GM10248 (cell line): ENCODE data around the gene PIGK.

Experiments used
- CTCF ChIA-PET: fragments of 300-600 bp; sonication (Branson Sonifier 250); formaldehyde crosslinking; extraction: SDS; loops from one replicate; lab custom pipeline; 2021; ENCODE audit warnings: antibody characterized with exemption; lab: Yijun Ruan, JAX
- POLR2A ChIA-PET: fragments of 350-650 bp; sonication (Branson Sonifier 250); formaldehyde crosslinking; extraction: SDS; loops from one replicate; lab custom pipeline; 2020; ENCODE audit warnings: antibody characterized with exemption; lab: Yijun Ruan, JAX
- DNase-seq: peaks from one replicate; pipeline ENCODE4 v3.0.0; 2012; ENCODE audit errors: extremely low spot score
- TF ChIP-seq, protein P1 (sequence below): IDR thresholded peaks from 2 replicates; pipeline ENCODE4 v1.5.1; 2012; ENCODE audit warnings: mild to moderate bottlenecking, low read depth; ENCODE audit errors: extremely low read depth, missing control alignments, control extremely low read depth

The PIGK gene

GRCh38 chr1:77245830-77246229, 26.6 kb upstream of the PIGK start:
- CTCF ChIA-PET = no interaction called here
- POLR2A ChIA-PET = no interaction called here
- no peak for DNase-seq
- TF ChIP-seq, protein P1, sequence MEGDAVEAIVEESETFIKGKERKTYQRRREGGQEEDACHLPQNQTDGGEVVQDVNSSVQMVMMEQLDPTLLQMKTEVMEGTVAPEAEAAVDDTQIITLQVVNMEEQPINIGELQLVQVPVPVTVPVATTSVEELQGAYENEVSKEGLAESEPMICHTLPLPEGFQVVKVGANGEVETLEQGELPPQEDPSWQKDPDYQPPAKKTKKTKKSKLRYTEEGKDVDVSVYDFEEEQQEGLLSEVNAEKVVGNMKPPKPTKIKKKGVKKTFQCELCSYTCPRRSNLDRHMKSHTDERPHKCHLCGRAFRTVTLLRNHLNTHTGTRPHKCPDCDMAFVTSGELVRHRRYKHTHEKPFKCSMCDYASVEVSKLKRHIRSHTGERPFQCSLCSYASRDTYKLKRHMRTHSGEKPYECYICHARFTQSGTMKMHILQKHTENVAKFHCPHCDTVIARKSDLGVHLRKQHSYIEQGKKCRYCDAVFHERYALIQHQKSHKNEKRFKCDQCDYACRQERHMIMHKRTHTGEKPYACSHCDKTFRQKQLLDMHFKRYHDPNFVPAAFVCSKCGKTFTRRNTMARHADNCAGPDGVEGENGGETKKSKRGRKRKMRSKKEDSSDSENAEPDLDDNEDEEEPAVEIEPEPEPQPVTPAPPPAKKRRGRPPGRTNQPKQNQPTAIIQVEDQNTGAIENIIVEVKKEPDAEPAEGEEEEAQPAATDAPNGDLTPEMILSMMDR = no peak

GRCh38 chr1:77239311-77239710, 20.1 kb upstream of the PIGK start:
- ChIA-PET POLR2A (no interaction called here), CTCF (interaction anchor here (1.3 to 1.9 kb wide), 2 partner anchors 10 to 12 kb away, joined by 4 to 6 read pairs; no protein-coding TSS in a partner anchor)
- TF ChIP-seq, protein P1 = no peak
- no peak for DNase-seq

DNA sequence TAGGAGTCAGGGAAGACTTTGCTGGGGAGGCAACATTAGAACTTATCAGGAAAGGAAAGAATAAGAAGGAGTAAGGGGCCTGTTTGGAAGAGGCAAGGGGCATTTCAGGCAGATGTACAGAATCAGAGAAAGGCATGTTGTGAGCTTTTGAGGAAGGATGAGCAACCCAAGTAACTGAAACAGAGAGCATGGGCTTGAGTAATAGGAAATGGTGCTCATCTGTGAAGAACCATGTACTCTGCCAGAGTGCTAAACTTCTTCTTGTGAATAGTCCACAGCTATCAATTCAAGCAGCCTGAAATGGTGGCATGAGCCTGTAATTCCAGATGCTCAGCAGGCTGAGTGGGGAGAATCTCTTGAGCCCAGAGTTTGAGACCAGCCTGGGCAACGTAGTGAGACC, 19.2 kb upstream of the PIGK start:
- ChIA-PET CTCF (interaction anchor here (1.3 to 1.9 kb wide), 2 partner anchors 9 to 11 kb away, joined by 4 to 6 read pairs; no protein-coding TSS in a partner anchor), POLR2A (no interaction called here)
- DNase-seq = no peak
- TF ChIP-seq, protein P1 = no peak

DNA sequence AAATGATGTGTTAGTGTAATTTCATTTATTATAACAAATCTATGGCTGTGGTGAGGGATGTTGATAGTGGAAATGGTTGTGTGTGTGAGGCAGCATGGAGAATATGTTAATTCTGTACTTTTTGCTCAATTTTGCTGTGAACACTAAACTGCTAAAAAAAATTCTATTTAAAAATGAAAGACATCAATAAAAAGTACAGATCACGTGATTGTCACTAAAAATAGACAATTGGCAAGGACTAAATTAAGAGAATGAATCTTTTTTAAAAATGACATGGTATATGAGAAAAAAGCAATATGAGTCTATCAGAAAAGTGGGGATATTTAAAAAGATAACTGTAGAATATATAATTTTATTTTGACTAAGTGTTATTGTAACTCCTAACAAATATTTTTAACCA, 15.7 kb upstream of the PIGK start:
- ChIA-PET CTCF (no interaction called here), POLR2A (no interaction called here)
- DNase-seq = no peak
- TF ChIP-seq, protein P1 = no peak

DNA sequence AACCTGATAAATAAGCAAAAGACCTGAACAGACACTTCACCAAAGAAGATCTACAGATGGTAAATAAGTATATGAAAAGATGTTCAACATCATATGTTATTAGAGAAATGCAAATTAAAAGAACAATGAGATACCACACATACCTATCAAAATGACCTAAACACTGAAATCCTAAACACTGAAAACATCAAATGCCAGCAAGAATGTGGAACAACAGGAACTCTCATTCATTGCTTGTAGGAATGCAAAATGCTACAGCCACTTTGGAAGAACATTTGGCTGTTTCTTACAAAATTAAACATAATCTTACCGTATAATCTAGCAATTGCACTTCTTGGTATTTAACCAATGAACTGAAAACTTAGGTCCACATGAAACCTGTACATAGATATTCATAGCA, 14.9 kb upstream of the PIGK start:
- DNase-seq = no peak
- TF ChIP-seq, protein P1 = no peak
- POLR2A ChIA-PET = no interaction called here
- CTCF ChIA-PET = no interaction called here

DNA sequence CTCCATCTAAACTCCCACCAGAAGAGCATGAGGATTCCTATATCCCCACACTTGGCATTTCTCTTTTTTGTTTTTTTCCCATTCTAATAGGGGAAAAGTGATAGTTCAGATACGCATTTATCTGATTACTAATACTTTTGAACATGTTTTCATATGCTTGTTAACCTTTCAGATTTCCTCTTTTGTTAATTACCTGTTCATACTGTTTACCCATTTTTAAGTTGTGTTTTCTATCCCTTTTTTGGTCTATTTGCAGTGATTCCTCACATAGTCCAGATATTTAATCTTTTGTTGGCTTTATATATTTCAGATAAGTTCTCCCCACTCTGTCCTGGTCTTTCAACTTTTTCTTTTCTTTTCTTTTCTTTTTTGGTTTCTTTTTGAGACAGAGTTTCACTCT, 13.6 kb upstream of the PIGK start:
- TF ChIP-seq, protein P1 = no peak
- CTCF ChIA-PET = no interaction called here
- no peak for DNase-seq
- POLR2A ChIA-PET = no interaction called here
